HG03442 (cell line): ENCODE measurements around the gene TBC1D5.
A peak's percentile ranks its signal among the peaks of the same experiment; 100 is the strongest.

Experiments used
- ATAC-seq: cut with Tn5 transposase; IDR thresholded peaks from one replicate; pipeline ENCODE4 v1.9.1; 2021; ENCODE audit warnings: mild to moderate bottlenecking, moderate library complexity; ENCODE audit not compliant: unreplicated experiment

The TBC1D5 gene

GRCh38 chr3:17602126-17602525 is 140.3 kb downstream of the TBC1D5 start:
- ATAC-seq = no peak

- no peak for ATAC-seq
These were observed 149.5 kb downstream of the TBC1D5 start for GRCh38 chr3:17592956-17593355.

DNA sequence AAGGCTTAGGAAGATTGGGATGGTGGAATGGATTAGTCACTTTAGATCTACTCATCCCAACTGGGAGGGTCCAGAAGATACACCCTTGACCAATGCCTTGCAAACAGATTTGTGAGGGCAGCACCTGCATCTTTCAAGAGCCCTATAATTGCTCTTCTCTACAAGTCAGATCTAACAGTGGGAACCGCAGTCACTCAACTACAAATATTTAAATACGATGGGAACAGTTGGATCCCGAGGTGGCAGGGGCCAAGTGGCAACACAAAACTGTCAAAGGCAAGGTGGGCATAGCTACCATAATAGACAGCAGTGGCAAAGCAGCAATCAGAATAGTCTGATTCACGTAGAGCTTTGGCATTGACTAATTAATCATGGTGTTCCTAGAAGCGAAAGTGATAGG is 152.0 kb downstream of the TBC1D5 start:
- no peak for ATAC-seq

DNA sequence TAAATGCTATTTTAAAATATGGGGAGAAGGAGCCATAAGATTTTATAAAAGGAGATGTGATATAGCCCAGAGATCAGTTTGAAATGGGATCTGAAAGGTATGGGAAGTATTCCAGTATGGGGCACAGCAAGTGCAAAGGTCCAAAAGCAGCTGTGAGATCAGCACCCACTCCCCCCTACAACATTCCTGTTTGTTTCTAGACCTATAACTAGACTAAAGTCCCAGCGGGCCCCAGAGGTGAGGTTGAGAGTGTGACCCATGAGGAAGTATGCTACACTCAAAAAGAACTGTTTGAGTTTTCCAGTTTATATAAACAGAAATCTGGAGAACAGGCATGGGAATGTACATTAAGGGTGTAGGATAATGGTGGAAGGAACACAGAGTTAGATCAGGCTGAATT is 152.5 kb downstream of the TBC1D5 start:
- ATAC-seq = no peak

GRCh38 chr3:17588422-17588821 is 154.0 kb downstream of the TBC1D5 start:
- no peak for ATAC-seq

- no peak for ATAC-seq
These were observed 156.8 kb downstream of the TBC1D5 start for GRCh38 chr3:17585394-17586325.

DNA sequence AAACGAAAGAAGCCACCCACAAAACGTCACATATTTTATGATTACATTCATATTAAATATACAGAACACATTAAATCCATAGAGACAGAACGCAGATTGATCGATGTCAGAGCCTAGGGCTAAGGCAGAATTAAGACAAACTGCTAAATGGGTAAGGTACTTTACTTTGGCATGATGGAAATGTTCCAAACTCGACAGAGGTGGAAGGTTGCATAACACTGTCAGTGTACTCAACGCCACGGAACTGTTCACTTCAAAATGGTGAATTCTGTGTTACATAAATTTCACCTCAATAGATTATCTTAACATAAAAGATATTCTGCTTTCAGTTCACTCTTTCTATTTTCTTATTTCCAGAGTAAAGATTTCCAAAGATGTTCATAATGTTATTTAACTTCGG is 158.4 kb downstream of the TBC1D5 start:
- ATAC-seq = no peak

DNA sequence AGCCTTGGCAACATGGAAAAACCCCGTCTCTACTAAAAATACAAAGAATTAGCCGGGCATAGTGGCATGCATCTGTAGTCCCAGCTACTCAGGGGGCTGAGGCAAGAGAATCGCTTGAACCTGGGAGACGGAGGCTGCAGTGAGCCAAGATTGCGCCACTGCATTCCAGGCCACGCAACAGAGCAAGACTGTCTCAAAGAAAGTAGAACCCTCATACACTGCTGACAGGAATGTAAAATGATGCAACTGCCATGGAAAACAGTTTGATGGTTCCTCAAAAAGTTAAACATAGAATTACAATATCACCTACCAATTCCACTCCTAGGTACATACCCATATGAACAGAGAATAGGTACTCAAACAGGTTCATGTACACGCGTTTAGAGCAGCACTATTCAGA is 158.9 kb downstream of the TBC1D5 start:
- no peak for ATAC-seq

DNA sequence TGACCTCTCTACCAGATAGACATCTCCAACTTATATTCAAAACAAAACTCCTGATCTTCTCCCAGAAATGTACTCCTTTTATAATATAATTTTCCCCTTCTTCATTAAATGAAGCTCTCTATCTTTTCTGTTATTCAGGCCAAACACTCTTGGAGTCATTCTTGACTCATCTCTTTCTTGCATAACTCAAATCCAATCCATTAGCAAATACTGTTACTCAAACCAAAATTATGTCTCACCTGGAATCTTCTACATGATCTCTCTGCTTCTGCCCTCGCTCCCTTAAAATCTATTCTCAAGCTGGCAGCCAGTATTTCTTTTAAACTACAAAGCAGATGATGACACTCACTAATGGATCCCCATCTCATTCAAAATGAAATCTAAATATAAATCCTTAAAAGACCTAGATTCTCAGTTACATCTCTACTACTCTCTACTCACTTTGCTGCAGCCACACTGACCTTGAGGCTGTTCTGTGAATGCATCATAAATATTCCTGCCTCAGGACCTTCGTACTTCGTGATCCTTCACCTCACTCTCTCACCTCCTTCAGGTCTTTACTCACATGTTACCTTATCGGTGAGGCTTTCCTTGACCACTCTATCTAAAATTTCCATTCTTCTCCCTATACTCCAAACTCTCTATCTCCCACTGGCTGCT is 160.9 kb downstream of the TBC1D5 start:
- ATAC-seq = no peak

DNA sequence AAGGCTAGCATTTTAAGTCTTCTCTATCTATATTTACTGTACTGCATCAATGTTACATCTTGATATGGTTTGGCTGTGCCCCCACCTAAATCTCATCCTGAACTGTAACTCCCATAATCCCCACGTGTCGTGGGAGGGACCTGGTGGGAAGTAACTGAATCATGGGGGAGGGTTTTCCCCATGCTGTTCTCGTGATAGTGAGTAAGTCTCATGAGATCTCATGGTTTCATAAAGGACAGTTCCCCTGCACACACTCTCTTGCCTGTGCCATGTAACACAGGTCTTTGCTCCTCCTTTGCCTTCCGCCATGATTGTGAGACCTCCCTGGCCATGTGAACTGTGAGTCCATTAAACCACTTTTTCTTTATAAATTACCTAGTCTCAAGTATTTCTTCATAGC is 161.5 kb downstream of the TBC1D5 start:
- no peak for ATAC-seq

GRCh38 chr3:17579289-17580031 is 163.0 kb downstream of the TBC1D5 start:
- ATAC-seq = peak; percentile 99

GRCh38 chr3:17577796-17578520 is 164.5 kb downstream of the TBC1D5 start:
- ATAC-seq = no peak

DNA sequence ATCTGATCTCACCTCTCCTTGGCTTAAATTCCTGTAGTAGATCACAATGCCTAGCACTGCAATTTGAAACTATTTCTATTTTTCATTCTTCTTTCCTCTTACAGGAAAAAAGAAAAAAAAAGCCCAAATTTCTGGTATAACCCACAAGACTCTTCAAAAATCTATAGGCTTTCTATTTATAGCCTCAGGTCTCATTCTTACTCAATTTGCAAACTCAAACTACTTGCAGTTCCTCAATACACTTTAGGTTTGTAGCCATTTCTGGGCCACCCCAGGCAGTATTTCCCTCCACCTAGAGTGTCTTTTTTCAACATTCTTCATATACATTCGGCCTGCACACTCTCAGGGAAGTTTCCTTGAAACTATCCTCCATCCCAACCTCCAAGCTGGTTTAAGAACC is 169.0 kb downstream of the TBC1D5 start:
- peak; percentile 97 for ATAC-seq

- no peak for ATAC-seq
These were observed 170.7 kb downstream of the TBC1D5 start for GRCh38 chr3:17571686-17572085.

GRCh38 chr3:17562845-17563244 is 179.6 kb downstream of the TBC1D5 start:
- ATAC-seq = no peak

DNA sequence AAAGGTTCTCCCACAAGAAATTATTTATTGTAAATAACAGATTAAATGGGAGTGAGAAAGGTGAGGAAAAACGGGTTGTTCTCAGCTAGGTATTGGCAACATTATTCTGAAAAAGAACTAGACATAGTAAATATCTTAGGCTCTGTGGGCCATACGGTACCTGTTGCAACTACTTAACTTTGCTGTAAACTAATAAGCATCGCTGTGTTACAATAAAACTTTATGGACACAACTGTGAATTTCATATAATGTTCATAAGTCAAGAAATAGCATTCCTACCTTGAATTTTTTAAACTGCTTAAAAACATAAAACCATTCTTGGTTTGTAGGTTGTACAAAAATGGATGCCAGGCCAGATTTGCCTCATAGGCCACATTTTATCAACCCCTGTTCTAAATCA is 183.9 kb downstream of the TBC1D5 start:
- no peak for ATAC-seq

DNA sequence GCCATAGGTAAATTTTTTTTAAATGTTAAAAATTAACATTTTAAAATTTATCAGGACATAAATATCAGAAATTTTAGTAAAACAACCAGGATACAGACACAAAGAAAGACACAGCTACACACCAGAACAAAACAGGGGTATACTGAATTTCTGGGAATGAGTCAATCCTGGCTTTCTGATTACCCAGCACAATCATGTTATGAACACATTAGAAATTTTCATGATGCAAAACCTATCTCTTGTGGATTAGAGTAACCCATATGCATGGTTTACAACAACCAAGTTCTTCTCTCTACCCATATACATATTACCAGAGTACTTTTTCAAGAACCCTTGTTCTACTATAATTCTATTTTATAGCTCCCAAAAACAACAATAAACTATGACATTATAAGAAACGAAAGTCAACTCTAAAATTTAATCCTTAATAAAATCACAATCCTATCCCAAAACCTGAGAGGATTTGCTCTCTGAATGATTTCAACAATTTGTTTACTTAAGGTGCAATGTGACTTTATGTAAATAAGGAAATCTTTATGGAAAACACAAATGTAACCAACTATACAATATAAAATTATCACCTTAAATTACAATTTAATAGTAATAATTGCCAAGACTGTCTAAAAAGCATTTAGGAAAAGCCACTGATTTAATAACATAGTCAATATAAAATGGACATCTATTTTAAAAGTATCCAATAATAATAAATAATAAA is 184.5 kb downstream of the TBC1D5 start:
- no peak for ATAC-seq

GRCh38 chr3:17555525-17555924 is 186.9 kb downstream of the TBC1D5 start:
- ATAC-seq = no peak

GRCh38 chr3:17554078-17554477 is 188.4 kb downstream of the TBC1D5 start:
- ATAC-seq = no peak

DNA sequence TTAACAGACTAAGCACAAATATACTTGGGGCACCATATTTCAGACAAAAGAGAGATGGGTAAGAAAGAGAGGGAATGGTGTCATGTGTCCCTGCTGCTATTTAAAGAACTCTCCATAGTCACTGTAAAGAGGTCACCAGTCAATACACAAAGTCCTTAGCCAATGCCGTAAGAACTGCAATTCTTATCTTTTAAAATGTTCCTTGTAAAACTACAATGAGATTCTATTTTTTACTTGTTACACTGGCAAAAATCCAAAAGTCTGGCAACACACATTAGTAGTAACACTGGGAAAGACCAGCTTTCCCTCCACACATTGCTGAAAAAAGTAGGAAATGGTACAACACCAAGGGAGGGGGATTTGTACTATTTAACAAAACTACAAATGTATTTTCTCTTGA is 189.4 kb downstream of the TBC1D5 start:
- no peak for ATAC-seq
